Activated effector memory CD4-positive, alpha-beta T cell treated with anti-CD3 and anti-CD28 coated beads, Interleukin-2, amount 50 U/mL, for 16 hours (primary cell): Measurements from ENCODE around the gene MRPL24.
A peak's percentile ranks its signal among the peaks of the same experiment; 100 is the strongest.

Source experiments
- DNase-seq: peaks from one replicate; pipeline ENCODE4 v3.0.0-alpha.2; 2020

Gene MRPL24

DNA sequence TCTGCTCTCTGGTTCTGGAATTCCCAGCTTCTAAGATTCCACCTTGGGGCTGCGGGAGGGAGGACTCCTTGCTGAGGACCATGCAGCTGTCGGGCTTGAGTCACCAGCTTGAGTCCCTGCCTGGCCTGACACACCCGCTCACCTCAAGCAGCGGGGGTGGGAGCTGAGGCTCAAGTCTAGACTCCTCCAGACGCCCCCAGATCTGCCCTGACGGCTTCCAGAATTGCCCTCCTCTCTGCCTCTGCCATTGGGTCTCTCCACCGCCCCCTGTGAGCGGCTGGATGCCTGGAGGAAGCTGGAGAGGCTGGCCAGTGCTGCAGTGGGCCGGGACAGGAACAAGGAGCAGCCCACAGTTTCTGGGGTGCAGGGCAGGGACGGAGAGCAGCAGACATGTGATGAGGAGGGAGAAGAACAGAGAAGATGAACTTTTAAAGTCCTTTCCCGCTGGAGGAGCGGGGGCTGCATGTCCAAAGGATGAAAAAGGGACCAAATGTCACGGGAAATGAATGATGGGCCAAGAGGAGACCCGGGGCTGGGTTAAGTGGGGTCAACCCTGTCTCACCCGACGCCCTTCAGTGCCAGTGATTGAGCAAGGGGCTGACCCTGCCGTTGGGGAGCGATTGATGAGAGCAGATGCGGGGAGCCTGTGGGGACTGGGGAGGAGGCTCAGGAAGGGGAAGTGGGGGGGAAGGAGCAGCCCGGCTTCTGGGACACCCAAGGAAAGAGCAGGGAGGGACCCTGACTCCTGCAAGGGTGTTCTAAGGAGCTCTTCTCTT is 49.0 kb downstream of the MRPL24 start:
- DNase-seq: no peak

DNA sequence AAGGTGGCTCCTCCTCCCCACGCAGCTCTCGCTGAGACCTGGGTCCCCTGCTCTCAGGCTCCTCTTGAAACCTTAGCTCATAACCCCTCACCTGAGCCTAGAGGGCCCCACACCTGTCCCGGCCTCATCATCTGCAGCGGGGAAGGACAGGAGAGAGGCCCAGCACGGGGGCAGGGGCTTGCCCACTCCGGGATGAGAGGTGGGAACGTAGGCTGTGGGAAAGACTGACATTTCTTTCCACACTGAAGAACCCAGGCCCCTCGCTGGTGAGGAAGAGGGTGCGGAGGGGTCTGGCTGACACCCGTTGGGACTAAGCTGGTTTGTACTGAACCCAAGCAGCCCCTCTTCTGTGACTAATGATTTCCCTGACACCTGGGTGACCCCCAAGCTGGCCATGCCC is 49.7 kb downstream of the MRPL24 start:
- DNase-seq: no peak

DNA sequence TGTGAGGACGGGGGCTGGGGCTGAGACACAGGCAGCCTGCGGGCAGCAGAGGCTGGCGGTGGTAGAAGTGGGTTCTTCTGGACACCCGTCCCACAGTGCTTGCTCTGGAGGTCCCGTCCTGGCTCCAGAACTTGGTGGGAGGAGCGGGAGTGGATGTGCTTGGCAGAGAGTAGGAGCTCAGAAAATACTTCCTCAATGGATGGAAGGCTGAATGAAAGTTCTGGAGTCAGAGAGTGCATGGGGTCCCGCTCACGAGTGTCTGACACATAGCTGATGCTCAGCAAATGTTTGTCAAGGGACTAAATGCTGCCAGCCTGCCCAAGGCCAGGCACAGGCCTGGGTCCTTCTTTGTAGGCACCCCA is 50.2 kb downstream of the MRPL24 start:
- no peak for DNase-seq

DNA sequence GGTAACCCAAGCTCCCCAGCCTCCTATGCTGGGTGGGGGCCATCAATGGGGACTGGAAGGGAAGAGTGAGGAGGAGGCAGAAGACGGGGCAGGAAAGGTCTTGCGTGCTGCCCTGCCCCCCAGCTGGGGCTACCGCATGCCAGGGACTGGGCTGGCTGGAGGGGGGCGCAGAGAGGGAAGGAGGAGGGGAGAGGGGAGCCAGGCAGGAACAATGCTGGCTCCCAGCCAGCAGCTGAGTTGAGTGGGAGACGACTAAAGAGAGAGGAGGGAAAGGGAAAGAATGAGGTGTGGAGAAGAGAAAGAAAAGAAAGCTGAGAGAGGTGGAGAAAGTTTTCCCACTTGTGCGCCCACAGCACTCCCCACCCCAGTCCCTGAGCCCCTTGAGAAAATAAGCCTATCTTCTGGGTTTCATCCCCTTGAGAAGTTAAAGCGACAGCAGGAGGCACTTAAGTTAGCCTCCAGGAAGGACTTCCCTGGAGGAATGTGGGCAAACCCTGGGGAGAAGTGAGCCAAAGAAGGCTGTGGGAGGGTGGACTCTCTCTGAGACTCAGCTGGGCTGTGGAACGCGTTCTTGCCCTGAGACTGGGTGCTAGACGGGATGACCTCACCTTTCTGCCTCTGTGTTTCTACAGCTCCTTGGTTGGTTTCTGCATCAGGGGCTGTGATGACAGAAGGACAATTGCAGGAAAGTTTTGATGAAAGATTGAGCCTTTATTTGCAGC is 50.8 kb downstream of the MRPL24 start:
- DNase-seq: no peak

DNA sequence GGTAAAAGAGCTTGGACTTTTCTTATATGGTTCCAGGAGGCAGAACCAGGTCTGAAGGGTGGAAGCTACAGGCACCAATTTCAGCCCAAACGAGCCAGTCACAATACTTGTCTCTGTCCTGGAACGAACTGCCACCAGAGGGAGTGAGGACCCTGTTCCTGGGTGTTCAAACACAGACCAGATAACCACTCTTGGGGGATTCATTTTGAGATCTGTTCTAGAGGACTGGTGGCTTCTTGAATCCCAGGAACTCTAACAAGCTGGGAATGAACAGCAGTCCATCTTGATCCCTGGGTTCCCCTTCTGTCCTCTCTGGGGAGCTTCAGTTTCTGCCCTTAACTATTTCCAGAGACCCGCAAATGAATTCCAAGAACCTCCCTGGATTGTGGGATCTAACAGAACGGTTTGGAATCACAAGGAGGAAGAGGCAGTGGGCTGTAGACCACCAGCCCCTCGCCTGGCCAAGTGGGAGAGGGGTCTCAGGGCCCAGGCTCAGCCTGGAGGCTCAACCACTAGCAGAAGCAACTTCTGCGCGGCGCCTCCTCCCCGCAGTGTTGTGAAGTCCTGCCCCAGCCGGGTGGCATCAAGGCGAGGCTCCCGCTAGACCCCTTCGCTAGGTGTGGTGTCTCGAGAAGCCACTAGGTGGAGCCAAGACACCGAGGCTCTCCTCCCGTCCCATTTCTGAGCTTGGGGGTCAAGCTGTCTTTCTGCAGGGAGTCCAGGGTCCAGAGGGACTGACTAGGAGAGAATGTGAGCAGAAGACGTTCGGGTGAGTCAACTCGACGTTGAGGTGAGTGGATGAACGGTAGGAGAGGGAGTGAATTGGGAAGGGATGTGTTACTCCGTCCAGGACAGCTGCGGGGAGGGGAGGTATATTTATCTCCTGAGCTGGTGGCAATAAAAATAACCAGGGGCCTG is 51.6 kb downstream of the MRPL24 start:
- peak; percentile 89 for DNase-seq
